ENCODE data around the gene COPE. TPM values are rescaled to one million over a fixed set of nuclear protein-coding genes. Genes with fewer than 3 reads are reported as not detected.

Gene COPE
- polyA plus RNA-seq, 1 experiment, result 309 TPM

DNA sequence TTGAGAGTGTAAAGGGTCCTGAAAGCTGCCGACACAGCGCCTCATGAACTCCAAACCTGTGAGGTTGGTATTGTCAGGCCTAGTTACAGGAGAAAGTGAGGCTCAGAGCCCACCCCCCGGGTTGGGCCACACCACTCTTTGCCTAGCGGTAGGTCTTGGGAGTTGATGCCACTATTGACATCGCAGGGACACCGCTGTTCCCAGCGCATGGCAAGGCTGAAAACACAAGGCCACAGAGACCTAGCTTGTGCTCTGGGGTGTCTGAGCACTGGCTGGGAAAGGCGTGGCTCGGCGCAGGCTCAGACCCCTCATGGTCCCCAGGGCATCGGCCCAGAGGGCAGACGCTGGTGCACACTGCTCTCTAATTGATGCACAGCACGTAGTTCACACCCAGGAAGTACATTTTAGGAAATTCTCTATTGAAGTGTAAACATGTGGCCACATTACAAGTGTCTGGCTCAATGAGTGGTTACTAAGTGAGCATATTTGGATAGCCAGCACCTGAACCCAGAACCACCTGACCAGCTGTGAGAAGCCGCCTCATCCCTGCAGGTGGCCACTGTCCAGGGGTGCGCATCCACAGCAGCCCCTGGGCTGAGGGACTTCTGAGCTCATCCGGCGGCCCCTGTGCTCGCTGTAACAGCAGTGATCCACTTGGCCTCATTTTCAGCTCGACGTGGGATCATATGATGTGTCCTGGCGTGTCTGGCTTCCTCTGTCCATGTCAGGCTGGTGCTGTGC lies 60.1 kb downstream of the COPE start:
- no peaks in the 10 kb centered on the region for H3K27me3 ChIP-seq (ENCODE audit: control insufficient read depth, insufficient read depth, low read length)
- TF ChIP-seq, protein P1, sequence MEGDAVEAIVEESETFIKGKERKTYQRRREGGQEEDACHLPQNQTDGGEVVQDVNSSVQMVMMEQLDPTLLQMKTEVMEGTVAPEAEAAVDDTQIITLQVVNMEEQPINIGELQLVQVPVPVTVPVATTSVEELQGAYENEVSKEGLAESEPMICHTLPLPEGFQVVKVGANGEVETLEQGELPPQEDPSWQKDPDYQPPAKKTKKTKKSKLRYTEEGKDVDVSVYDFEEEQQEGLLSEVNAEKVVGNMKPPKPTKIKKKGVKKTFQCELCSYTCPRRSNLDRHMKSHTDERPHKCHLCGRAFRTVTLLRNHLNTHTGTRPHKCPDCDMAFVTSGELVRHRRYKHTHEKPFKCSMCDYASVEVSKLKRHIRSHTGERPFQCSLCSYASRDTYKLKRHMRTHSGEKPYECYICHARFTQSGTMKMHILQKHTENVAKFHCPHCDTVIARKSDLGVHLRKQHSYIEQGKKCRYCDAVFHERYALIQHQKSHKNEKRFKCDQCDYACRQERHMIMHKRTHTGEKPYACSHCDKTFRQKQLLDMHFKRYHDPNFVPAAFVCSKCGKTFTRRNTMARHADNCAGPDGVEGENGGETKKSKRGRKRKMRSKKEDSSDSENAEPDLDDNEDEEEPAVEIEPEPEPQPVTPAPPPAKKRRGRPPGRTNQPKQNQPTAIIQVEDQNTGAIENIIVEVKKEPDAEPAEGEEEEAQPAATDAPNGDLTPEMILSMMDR (IDR thresholded peaks at IDR 0.05; ENCODE audit: insufficient read depth, low read depth, low read length), result no peak
- ChIA-PET CTCF (interaction anchor here (1.5 to 7.3 kb wide), 2 partner anchors 8 to 11 kb away, joined by 4 to 40 read pairs; no protein-coding TSS in a partner anchor), POLR2A (no interaction called here)
- no peak for DNase-seq (ENCODE audit: low read depth)
- H3K36me3 ChIP-seq (ENCODE audit: control insufficient read depth, insufficient read depth, low read length), result peaks cover 78% of the 10 kb centered on the region
- H3K4me3 ChIP-seq (ENCODE audit: low read depth, low read length), result no peak overlapping the region

DNA sequence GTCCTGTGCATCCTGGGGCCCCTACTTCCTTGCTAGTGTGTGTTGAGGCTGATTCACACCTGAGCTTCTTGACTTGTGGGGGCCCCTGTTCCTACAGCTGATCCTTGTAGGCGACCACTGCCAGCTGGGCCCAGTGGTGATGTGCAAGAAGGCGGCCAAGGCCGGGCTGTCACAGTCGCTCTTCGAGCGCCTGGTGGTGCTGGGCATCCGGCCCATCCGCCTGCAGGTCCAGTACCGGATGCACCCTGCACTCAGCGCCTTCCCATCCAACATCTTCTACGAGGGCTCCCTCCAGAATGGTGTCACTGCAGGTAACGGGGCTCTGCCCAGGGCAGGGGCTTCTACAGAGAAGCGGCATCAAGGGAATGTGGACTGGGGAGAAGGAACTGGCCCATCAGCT lies 62.0 kb downstream of the COPE start:
- no peak for DNase-seq (ENCODE audit: low read depth)
- ChIA-PET POLR2A (no interaction called here), CTCF (interaction anchor here (7.3 kb wide), 1 partner anchor 10 kb away, joined by 40 read pairs; no protein-coding TSS in a partner anchor)
- H3K36me3 ChIP-seq (ENCODE audit: control insufficient read depth, insufficient read depth, low read length), result peaks cover 79% of the 10 kb centered on the region
- H3K27me3 ChIP-seq (ENCODE audit: control insufficient read depth, insufficient read depth, low read length), result no peaks in the 10 kb centered on the region
- no peak overlapping the region for H3K4me3 ChIP-seq (ENCODE audit: low read depth, low read length)
- TF ChIP-seq, protein P1 (IDR thresholded peaks at IDR 0.05; ENCODE audit: insufficient read depth, low read depth, low read length), result no peak

DNA sequence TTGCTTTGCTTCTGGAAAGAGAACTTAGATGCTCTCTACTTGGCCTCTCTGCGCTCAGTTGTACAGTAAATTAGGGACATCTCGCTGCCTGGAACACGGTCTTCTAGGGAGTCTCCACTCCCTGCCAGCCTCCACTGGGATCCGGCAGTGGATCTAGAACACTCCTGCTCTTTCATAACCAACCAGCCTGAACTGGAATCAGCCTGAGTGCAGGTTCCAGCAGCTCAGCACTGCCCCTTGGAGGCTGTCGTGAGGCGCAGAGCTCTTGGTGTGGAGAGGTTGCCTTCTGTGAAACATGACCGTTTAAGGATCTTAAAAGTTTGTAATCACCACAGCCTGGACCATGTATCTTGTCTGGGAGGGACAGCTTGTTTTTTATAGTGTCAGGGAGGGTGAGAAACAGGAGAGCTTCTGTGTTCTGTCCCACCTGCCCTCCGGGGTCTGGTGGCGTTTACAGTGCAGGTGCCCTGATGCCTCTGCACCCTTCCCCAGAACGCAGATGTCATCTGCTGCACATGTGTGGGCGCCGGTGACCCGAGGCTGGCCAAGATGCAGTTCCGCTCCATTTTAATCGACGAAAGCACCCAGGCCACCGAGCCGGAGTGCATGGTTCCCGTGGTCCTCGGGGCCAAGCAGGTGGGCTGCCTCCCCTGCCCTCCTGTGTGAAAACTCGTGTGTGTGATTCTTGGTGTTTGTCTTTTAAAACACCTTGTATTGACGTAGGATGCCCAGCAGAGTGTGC lies 62.6 kb downstream of the COPE start:
- no peak for DNase-seq (ENCODE audit: low read depth)
- TF ChIP-seq, protein P1 (IDR thresholded peaks at IDR 0.05; ENCODE audit: insufficient read depth, low read depth, low read length), result peak; percentile 55
- Histone ChIP-seq H3K27me3 (ENCODE audit: control insufficient read depth, insufficient read depth, low read length) (no peaks in the 10 kb centered on the region), H3K36me3 (ENCODE audit: control insufficient read depth, insufficient read depth, low read length) (peaks cover 79% of the 10 kb centered on the region), H3K4me3 (ENCODE audit: low read depth, low read length) (no peak overlapping the region)
- POLR2A ChIA-PET, result no interaction called here
- CTCF ChIA-PET, result interaction anchor here (0.8 to 7.3 kb wide), 3 partner anchors 9 to 38 kb away, joined by 3 to 40 read pairs (median 30); no protein-coding TSS in a partner anchor

DNA sequence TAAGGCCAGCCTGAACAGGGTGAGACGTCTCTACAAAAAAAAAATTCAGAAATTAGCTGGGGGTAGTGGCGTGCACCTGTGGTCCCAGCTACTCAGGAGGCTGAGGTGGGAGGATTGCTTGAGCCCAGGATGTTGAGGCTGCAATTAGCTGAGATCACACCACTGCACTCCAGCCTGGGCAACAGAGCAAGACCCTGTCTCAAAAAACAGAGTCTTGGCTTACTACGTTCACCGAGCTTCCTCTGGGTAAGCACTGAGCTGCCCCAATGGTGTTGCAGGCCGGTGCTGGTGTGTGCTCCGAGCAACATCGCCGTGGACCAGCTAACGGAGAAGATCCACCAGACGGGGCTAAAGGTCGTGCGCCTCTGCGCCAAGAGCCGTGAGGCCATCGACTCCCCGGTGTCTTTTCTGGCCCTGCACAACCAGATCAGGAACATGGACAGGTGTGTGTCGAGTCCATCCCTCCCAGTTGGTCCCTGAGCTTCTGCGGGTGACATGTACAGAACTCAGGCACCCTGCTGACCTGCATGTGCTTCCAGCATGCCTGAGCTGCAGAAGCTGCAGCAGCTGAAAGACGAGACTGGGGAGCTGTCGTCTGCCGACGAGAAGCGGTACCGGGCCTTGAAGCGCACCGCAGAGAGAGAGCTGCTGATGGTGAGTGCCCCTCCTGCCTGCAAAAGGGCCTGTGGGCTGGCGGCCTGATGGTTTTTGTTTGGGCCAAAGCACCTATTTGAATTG lies 63.4 kb downstream of the COPE start:
- CTCF ChIA-PET, result interaction anchor here (0.7 to 7.3 kb wide), 5 partner anchors 8 to 279 kb away, joined by 3 to 40 read pairs (median 3); no protein-coding TSS in a partner anchor
- Histone ChIP-seq H3K27me3 (ENCODE audit: control insufficient read depth, insufficient read depth, low read length) (no peaks in the 10 kb centered on the region), H3K4me3 (ENCODE audit: low read depth, low read length) (no peak overlapping the region), H3K36me3 (ENCODE audit: control insufficient read depth, insufficient read depth, low read length) (peaks cover 78% of the 10 kb centered on the region)
- POLR2A ChIA-PET, result no interaction called here
- TF ChIP-seq, protein P1 (IDR thresholded peaks at IDR 0.05; ENCODE audit: insufficient read depth, low read depth, low read length), result no peak
- no peak for DNase-seq (ENCODE audit: low read depth)

Data from BJ (cell line).